K562 (cell line): Measurements from ENCODE around the gene ROPN1B.
"Not testable (repeated sequence)": the region's sequence is repeated elsewhere in the genome, so short reads cannot be mapped to it uniquely, and the experiment has no call there.

Experiments
- CAMTA2 ChIP-seq: fragments of 250-450 bp; sonication (Bioruptor Pico); conservative IDR thresholded peaks from 2 replicates; pipeline ENCODE4 v1.5.1; 2022
- ELF4 ChIP-seq: fragments of 450-650 bp; formaldehyde crosslinking; IDR thresholded peaks from 2 replicates; pipeline ENCODE4 v1.4.0; 2022; ENCODE audit warnings: missing genetic modification characterization
- KLF1 ChIP-seq: fragments of 450-650 bp; IDR thresholded peaks from 2 replicates; pipeline ENCODE4 v1.6.1; 2016; ENCODE audit warnings: missing genetic modification characterization, missing compliant biosample characterization
- LEF1 ChIP-seq: fragments of 450-650 bp; IDR thresholded peaks from 2 replicates; pipeline ENCODE4 v1.6.1; 2016; ENCODE audit warnings: mild to moderate bottlenecking
- TF ChIP-seq, protein P1 (sequence below): fragments of 450-650 bp; IDR thresholded peaks from 2 replicates; pipeline ENCODE4 v1.6.1; 2018; ENCODE audit warnings: mild to moderate bottlenecking, low read depth; ENCODE audit not compliant: partially characterized antibody
- TF ChIP-seq, protein P2 (sequence below): sonication (generic); formaldehyde crosslinking; IDR thresholded peaks from 2 replicates; pipeline ENCODE4 v1.9.0; 2022; ENCODE audit warnings: mild to moderate bottlenecking, missing genetic modification reagents

DNA sequence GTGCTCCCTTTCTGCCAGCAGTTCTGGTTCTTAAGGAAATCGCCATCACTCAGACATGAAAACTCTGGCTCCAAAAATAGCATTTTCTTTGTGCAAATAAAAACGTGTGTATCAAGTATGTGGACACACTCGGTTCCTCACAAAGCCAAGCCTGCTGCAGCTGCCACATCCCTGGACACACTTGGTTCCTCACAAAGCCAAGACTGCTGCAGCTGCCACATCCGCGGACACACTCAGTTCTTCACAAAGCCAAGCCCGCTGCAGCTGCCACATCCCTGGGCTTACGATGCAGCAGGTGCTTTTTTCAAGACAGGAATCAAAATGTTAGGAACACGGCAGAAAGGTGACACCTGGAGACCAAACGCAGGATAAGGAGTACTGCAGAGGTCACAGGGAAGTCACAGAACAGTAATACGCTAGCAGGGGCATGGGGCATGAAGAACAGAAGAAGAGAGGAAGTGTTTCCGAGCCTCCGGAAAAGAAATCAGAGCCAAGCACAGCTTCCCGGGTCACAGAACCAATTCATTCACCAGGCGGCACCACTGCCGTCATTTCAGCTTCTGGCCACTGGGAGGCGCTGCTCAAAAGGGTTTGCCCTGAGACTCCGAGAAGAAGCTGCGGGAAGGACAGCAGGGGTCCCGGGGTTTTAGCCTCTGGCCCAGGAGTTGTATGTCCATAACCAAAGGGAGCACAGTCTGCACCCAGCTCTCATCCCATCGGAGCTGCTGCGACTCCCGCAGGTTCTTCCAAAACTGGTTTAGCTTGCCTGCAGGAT lies 40.0 kb upstream of the ROPN1B start:
- not testable (repeated sequence) for TF ChIP-seq CAMTA2; ELF4; LEF1; KLF1 (tag)
- TF ChIP-seq, protein P1, sequence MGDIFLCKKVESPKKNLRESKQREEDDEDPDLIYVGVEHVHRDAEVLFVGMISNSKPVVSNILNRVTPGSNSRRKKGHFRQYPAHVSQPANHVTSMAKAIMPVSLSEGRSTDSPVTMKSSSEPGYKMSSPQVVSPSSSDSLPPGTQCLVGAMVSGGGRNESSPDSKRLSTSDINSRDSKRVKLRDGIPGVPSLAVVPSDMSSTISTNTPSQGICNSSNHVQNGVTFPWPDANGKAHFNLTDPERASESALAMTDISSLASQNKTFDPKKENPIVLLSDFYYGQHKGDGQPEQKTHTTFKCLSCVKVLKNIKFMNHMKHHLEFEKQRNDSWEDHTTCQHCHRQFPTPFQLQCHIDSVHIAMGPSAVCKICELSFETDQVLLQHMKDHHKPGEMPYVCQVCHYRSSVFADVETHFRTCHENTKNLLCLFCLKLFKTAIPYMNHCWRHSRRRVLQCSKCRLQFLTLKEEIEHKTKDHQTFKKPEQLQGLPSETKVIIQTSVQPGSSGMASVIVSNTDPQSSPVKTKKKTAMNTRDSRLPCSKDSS, result not testable (repeated sequence)
- TF ChIP-seq, protein P2, sequence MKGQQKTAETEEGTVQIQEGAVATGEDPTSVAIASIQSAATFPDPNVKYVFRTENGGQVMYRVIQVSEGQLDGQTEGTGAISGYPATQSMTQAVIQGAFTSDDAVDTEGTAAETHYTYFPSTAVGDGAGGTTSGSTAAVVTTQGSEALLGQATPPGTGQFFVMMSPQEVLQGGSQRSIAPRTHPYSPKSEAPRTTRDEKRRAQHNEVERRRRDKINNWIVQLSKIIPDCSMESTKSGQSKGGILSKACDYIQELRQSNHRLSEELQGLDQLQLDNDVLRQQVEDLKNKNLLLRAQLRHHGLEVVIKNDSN (CRISPR knock-in tag), result not testable (repeated sequence)
